HG03039 (cell line): ENCODE data around the gene GALE.

Source experiments
- ATAC-seq: cut with Tn5 transposase; IDR thresholded peaks from one replicate; pipeline ENCODE4 v1.9.1; 2021; ENCODE audit warnings: mild to moderate bottlenecking, moderate library complexity; ENCODE audit not compliant: unreplicated experiment

Gene GALE

GRCh38 chr1:23756676-23757075, 43.9 kb downstream of the GALE start:
- ATAC-seq = no peak

GRCh38 chr1:23752909-23753308, 47.6 kb downstream of the GALE start:
- ATAC-seq = no peak

GRCh38 chr1:23751815-23752200, 48.7 kb downstream of the GALE start:
- ATAC-seq = no peak

- ATAC-seq = no peak
Observed at GRCh38 chr1:23751050-23751814, 49.3 kb downstream of the GALE start.

GRCh38 chr1:23748016-23748415, 52.5 kb downstream of the GALE start:
- ATAC-seq = no peak
